ENCODE measurements around the gene LCA5L. TPM values are rescaled to one million over a fixed set of nuclear protein-coding genes. Genes with fewer than 3 reads are reported as not detected.

The LCA5L gene
- 0.15 and 0.20 TPM in 2 replicates for total RNA-seq (2013; cell fraction: nucleolus; rRNA removed)
- total RNA-seq (2014; rRNA removed): 0.38 TPM in 1 of 2 replicates, not detected in the other
- total RNA-seq (2014; rRNA removed; fragmentation: Illumina TruSeq; extraction: Trizol): 0.18 TPM in 2 replicates
- 0.19 TPM in 1 of 2 replicates, not detected in the other for total RNA-seq (2021)
- not detected for polyA plus RNA-seq (2011; ENCODE audit: low read depth)
- polyA plus RNA-seq (2011; rRNA removed): 0.22 and 0.23 TPM in 2 replicates
- 0.05 and 0.16 TPM in 2 replicates for polyA plus RNA-seq (2011; cell fraction: cytosol; rRNA removed)
- 0.29 and 0.30 TPM in 2 replicates for polyA plus RNA-seq (2011; cell fraction: nucleus; rRNA removed)
- polyA plus RNA-seq (2012): 0.27 and 0.35 TPM in 2 replicates
- 0.44 and 0.73 TPM in 2 replicates for polyA plus RNA-seq (2014; fragmentation: Illumina TruSeq; extraction: Trizol)
- under 1 TPM; 0.22 to 0.55 TPM for polyA plus RNA-seq (2014; fragmentation: Nextera tagmentation; extraction: Ambion mirVana)
- polyA plus RNA-seq (2014; rRNA removed): 0.22 and 0.26 TPM in 2 replicates
- under 1 TPM; 0.29 to 0.46 TPM for polyA plus RNA-seq (2016; fragmentation: Nextera tagmentation; extraction: Ambion mirVana)
- 0.21 and 0.22 TPM in 2 replicates for polyA minus RNA-seq (2011; rRNA and poly(A)+ RNA removed)
- polyA minus RNA-seq (2011; cell fraction: cytosol; rRNA and poly(A)+ RNA removed): not detected in 2 replicates
- polyA minus RNA-seq (2011; cell fraction: nucleus; rRNA and poly(A)+ RNA removed): 0.86 TPM in 1 of 2 replicates, not detected in the other
- percentile 28 among the genes with signal in this experiment for Bru-seq, nascent RNA
- percentile 21 among the genes with signal in this experiment for BruChase-seq, experiment 1, labeled RNA remaining after a 6-hour chase
- BruChase-seq, experiment 2, labeled RNA remaining after a 2-hour chase: percentile 26 among the genes with signal in this experiment
- long read RNA-seq, experiment 1: 0 reads
- long read RNA-seq, experiment 2, partial matches to known transcripts: 1 of 2 reads
- long read RNA-seq, experiment 2, other reads (novel, unspliced or antisense): 1 of 2 reads

DNA sequence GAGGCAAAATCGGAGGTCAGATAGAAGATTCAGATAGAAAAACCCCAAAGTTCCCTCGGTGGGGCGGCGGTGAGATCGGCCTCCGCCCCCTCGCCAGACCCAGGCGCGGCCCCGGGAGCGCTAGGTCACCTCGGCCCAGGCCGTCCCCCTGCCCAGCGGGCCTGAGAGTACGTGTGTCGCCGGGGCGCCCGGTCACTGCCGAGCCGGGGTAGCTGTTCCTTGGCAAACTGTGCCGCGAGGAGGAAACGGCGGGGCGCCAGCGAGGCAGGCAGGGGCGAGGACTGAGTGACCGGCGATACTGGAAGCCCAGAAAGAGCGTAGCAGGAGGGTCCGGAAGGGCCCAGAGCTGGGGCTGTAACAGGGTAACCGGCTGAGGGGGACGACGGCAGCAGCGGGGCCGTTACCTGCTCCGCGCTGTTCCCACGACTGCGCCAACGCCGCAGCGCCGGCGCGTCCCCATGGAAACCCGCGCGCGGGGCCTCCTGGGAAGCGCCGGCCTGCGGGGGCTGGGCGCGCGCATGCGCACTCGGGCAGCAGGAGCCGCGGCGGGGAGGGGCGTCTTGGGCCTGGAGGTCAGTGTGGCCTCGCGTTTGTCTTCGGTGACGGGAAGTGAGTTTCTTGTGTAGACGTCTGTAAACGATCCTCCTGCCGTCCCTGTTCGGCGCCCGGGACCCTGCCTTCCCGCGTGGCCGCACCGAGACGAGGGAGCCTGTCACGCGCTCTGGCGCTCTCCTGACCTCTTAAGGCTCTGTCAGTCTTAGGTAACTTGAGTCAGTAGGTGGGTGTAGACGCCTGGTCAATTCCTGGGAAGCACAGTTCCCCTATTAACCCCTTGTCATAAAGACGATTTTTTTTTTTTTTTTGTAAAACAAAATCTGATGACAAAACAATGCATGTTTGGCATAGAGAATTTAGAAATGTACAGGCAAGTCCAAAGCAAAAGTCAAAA lies at the start of gene LCA5L:
TSS of gene LCA5L (minus strand) at position 458 of the 949 bp plus-strand sequence. CDS start 17,285 bp downstream, outside the sequence.
- H3K4me1 ChIP-seq (ENCODE audit: control insufficient read depth, insufficient read depth, low read length): peaks cover 4% of the 10 kb centered on the region
- ChIA-PET CTCF (no interaction called here), SMC1A (ENCODE audit: uncharacterized antibody, unreplicated experiment) (interaction anchor here (0.7 kb wide), 1 partner anchor 131 kb away, joined by 3 read pairs; no protein-coding TSS in a partner anchor), RAD21 (ENCODE audit: unreplicated experiment) (no interaction called here), POLR2A (no interaction called here)
- H3K4me3 ChIP-seq: peak within 1 kb of the TSS; percentile 89
- in situ Hi-C loops (cut with MboI): no loop called here
- ATAC-seq (peak; percentile 94), FAIRE-seq (peak; percentile 89), DNase-seq (ENCODE audit: low read depth, low spot score) (peak; percentile 47)
- intact Hi-C loops (cut with micrococcal nuclease; ENCODE audit: unreplicated experiment): loop anchor here (10.0 kb wide), 2 partner anchors 131 to 261 kb away; partner anchors contain the start of genes BRWD1 and PSMG1
- peak within 1 kb of the TSS; percentile 69 for H3K4me2 ChIP-seq (ENCODE audit: control insufficient read depth, insufficient read depth)
- H4K20me1 ChIP-seq (ENCODE audit: control insufficient read depth, insufficient read depth): no peaks in the 10 kb centered on the region
- under 1% methylated on average over 71 of the region's 83 CpGs for WGBS (ENCODE audit: insufficient coverage, insufficient replicate concordance, low lambda C conversion rate, missing lambda C conversion rate)
- H2AFZ ChIP-seq (ENCODE audit: control insufficient read depth, low read depth, low read length): peak within 1 kb of the TSS; percentile 94
- H3K27me3 ChIP-seq (replicated peaks in 1 of 2; ENCODE audit: control insufficient read depth in 2 of 2, insufficient read depth in 2 of 2, low read length in 1 of 2): no peaks in the 10 kb centered on the region; a peak in 1 of 4 replicates
- BruUV-seq (replicated peaks): TSS peak; percentile 97
- no peaks in the 10 kb centered on the region; the same call in 1 of the 2 replicates for H3K79me2 ChIP-seq (ENCODE audit: control insufficient read depth, insufficient read depth, low read length)
- peak within 1 kb of the TSS; percentile 81 for H3K27ac ChIP-seq (ENCODE audit: control insufficient read depth, insufficient read depth)
- H3K9ac ChIP-seq (ENCODE audit: control insufficient read depth, insufficient read depth, low read length): peak within 1 kb of the TSS; percentile 83
- no peaks in the 10 kb centered on the region for H3K9me3 ChIP-seq (replicated peaks; ENCODE audit: control insufficient read depth, insufficient read depth, low read length)
- H3K36me3 ChIP-seq (ENCODE audit: control insufficient read depth in 2 of 2, insufficient read depth in 2 of 2, low read length in 1 of 2): no peaks in the 10 kb centered on the region
- TF ChIP-seq GABPA (IDR thresholded peaks at IDR 0.05; ENCODE audit: low read depth): no peak
- 0 out of 2 replicates have a peak, but pooled peaks have one; percentile 62 for TF ChIP-seq POLR2AphosphoS2 (IDR thresholded peaks at IDR 0.05; ENCODE audit: low read depth, low read length)
- TF ChIP-seq JUND (IDR thresholded peaks at IDR 0.05; ENCODE audit: low read depth, low read length): no peak
- no peak for TF ChIP-seq ZBED1 (IDR thresholded peaks at IDR 0.05; ENCODE audit: borderline replicate concordance)
- TF ChIP-seq, protein P1, sequence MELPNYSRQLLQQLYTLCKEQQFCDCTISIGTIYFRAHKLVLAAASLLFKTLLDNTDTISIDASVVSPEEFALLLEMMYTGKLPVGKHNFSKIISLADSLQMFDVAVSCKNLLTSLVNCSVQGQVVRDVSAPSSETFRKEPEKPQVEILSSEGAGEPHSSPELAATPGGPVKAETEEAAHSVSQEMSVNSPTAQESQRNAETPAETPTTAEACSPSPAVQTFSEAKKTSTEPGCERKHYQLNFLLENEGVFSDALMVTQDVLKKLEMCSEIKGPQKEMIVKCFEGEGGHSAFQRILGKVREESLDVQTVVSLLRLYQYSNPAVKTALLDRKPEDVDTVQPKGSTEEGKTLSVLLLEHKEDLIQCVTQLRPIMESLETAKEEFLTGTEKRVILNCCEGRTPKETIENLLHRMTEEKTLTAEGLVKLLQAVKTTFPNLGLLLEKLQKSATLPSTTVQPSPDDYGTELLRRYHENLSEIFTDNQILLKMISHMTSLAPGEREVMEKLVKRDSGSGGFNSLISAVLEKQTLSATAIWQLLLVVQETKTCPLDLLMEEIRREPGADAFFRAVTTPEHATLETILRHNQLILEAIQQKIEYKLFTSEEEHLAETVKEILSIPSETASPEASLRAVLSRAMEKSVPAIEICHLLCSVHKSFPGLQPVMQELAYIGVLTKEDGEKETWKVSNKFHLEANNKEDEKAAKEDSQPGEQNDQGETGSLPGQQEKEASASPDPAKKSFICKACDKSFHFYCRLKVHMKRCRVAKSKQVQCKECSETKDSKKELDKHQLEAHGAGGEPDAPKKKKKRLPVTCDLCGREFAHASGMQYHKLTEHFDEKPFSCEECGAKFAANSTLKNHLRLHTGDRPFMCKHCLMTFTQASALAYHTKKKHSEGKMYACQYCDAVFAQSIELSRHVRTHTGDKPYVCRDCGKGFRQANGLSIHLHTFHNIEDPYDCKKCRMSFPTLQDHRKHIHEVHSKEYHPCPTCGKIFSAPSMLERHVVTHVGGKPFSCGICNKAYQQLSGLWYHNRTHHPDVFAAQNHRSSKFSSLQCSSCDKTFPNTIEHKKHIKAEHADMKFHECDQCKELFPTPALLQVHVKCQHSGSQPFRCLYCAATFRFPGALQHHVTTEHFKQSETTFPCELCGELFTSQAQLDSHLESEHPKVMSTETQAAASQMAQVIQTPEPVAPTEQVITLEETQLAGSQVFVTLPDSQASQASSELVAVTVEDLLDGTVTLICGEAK (IDR thresholded peaks at IDR 0.05; ENCODE audit: borderline replicate concordance): no peak
- no peak for TF ChIP-seq HDAC2 (IDR thresholded peaks at IDR 0.05)
- TF ChIP-seq ZNF24 (IDR thresholded peaks at IDR 0.05): no peak
- TF ChIP-seq POLR2A (IDR thresholded peaks at IDR 0.05; ENCODE audit: low read depth, low read length): peak; percentile 89
- TF ChIP-seq TARDBP (IDR thresholded peaks at IDR 0.05; ENCODE audit: borderline replicate concordance): no peak
- no peak for TF ChIP-seq NR2C2 (IDR thresholded peaks at IDR 0.05; ENCODE audit: borderline replicate concordance, control insufficient read depth, insufficient read length, low read depth)
- 0 out of 2 replicates have a peak, but pooled peaks have one; percentile 60 for TF ChIP-seq STAT1 (conservative IDR thresholded peaks at IDR 0.05)
- TF ChIP-seq ZNF207 (IDR thresholded peaks at IDR 0.05; ENCODE audit: borderline replicate concordance): peak; percentile 88
- peak; percentile 30; the same call in 1 of the 2 replicates for TF ChIP-seq SPI1 (IDR thresholded peaks at IDR 0.05; ENCODE audit: borderline replicate concordance, insufficient read depth, low read depth, low read length)
- TF ChIP-seq, protein P2, sequence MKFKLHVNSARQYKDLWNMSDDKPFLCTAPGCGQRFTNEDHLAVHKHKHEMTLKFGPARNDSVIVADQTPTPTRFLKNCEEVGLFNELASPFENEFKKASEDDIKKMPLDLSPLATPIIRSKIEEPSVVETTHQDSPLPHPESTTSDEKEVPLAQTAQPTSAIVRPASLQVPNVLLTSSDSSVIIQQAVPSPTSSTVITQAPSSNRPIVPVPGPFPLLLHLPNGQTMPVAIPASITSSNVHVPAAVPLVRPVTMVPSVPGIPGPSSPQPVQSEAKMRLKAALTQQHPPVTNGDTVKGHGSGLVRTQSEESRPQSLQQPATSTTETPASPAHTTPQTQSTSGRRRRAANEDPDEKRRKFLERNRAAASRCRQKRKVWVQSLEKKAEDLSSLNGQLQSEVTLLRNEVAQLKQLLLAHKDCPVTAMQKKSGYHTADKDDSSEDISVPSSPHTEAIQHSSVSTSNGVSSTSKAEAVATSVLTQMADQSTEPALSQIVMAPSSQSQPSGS (IDR thresholded peaks at IDR 0.05; ENCODE audit: low read length): no peak

Data from GM12878 (cell line).